Stimulated activated CD8-positive, alpha-beta memory T cell treated with anti-CD3 and anti-CD28 coated beads, Interleukin-15, amount 100 ng/mL, for 4 hours (primary cell): ENCODE results near the gene TRAP1.

Source experiments
- DNase-seq, 2 donors: peaks; one replicate each; pipeline ENCODE4 v3.0.0-alpha.2; 2020; ENCODE audit warnings: low read depth in 2 of 2

Gene TRAP1

DNA sequence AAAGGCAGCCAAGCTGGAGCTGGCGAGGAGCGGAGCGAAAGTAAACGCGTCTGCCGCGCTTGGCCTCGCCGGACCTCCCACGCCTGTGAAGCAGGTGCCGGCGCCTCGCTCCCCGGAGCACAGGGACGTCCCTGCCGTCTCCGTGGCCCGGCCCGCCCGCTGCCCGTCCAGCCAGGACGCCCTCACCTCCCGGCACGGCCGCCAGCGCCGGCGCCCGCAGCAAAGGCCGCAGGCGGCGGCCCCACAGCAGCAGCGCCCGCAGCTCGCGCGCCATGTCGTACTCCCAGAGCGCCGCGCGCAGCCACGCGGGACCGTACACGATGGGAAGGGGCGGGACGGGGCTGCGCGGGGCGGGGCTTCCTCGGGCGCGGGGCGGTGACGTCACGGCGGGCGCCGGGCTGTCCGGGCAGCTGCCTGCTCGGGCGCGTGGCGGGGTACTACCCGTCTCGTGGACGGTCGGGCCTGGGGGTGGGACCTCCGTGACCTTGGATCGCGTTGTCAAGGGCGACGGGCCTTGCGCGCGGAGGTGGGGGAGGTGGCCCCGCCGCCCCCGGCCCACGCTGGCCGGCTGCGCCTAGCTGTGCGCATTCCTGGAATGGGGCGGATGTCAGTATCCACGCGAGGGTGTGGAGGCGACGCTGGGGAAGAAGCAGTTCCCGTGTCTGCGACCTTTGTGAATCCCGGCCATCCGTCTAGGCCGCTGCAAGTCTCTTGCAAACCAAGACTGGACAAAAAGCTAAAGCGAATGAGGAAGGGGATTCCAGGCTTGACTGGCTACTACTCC is at the start of gene TRAP1:
TRAP1 (minus strand) TSS at position 290 of the 784 bp plus-strand sequence; CDS start at position 274, 16 bp downstream.
- DNase-seq: peak; percentile 83 to 89

DNA sequence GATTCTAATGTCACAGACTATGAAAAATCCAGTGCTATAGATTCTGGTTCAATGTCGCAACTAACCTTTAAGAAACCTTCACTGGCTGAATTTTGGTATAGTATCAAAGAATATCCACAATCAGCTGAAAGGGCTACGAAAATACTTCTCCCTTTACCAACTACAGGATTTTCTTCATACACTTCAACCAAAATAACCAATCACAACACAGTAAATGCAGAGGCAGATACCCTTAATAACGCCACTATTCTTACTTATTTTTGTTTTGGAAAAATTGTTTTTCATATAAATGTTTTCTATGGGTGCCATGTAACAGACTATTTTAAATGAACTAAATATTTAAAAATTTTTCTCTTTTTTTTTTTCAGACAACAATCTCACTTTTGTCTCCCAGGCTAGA is 48.9 kb upstream of the TRAP1 start:
- DNase-seq: no peak

DNA sequence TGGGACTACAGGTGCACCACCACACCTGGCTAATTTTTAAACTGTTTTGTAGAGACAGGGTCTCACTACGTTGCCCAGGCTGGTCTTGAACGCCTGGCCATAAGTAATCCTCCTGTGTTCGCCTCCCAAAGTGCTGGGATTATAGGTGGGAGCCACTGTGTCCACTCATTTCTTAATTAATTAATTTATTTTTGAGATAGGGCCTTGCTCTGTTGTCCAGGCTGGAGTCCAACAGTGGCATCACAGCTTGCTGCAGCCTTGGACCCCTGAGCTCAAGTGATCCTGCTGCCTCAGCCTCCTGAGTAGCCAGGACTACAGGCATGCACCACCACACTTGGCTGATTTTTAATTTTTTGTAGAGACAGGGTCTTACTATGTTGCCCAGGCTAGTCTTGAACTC is 47.1 kb upstream of the TRAP1 start:
- no peak for DNase-seq

DNA sequence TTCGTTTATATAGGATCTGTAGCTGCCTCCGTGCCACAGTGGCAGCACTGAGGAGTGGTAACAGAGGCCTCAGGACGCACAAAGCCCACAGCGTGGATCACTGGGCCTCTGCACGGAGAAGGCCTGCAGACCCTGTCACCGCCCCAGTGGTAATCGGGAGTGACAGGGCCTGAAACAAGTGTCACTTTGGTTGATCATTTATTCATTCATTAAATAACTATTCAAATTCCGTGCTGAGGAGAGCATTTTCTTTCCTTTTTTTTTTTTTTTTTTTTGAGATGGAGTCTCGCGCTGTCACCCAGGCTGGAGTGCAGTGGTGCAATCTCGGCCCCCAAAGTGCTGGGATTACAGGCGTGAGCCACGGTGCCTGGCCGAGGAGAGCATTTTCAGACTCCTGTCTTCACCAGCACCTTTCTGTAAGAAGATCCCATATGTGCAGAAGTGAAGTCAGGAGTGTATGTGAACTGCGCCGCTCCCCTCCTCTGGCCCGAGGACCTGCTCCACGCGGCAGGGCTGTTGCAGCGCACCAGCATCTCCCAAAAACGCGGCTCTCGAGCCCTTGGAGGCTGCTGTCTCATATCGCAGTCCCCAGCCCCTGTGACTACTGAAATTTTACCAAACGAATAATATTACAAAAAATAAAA is 44.9 kb upstream of the TRAP1 start:
- no peak for DNase-seq

DNA sequence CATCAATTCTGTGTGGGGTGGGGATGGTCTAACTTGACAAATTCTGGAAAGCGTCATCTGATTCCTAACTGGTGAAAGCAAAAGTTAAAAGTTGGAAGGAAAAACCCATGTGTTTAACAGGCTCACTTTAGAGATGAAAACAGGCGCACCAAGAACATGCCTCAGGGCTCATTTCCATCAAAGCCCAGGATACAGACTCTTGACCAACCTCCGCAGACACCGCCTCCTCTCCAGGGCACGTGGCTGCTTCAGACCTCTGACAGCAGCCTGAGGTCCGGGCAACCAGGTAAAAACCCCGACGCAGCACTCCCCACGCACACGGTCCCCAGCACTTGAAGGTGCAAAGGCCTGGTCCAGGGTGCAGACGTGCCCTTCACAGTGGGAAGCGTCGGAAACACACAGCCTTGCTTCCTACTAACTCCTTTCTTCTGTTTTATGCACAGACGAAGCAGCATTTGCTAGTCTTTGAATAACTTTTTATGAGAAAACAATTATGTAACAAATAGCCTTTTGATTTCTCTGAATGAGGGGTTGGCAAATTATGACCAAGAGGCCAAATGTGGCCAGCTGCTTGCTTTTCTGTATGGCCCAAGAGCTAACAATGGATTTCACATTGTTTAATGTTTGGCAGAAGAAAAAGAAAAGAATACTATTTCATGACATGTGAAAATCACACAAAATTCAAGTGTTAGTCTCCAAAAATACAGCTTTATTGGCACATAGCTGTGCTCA is 44.2 kb upstream of the TRAP1 start:
- DNase-seq: no peak

DNA sequence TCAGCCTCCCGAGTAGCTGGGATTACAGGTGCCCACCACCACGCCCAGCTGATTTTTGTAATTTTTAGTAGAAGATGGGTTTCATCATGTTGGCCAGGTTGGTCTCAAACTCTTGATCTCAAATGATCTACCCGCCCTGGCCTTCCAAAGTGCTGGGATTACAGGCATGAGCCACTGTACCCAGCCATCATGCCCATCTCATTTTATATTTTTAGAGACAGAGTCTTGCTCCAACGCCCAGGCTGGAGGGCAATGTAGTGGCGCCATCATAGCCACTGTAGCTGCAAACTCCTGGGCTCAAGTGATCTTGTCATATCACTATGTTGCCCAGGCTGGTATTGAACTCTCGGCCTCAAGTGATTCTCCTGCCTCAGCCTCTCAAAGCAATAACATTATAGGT is 43.2 kb upstream of the TRAP1 start:
- DNase-seq: no peak

DNA sequence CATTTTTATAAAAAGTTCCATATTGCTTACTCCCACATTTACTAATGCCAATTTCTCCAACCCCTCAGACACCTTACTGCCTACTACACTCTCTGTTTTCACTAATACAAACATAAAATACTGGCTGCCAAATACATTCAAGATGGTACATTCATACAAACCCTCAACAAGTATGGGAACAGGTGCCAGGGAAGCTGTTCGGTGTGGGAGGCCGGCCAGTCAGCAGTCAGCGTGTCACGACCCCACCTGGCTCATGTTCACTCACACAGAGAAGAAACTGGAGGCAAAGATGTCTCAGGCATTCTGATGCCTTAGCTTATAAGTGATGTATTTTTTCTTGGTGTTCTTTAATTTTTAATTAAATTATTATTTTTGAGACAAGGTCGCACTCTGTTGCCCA is 42.4 kb upstream of the TRAP1 start:
- DNase-seq: no peak

DNA sequence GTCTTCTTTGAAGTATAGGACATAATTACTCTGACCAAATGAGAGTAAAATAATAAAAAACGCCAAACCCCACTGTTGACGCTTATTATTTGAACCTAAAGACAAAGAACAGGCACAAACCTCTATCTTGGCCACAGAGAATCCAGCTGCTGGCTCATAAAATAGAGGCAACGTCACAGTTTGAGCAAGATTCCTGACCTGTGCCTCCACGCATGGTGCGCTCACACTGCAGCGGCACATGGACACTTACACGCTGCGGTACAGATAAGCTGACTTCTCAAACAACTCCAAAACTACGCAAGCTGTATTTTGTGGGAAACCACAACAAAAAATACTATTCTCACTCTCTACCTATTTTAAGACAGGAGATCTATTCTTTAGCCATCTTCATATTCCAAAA is 38.8 kb upstream of the TRAP1 start:
- no peak for DNase-seq

DNA sequence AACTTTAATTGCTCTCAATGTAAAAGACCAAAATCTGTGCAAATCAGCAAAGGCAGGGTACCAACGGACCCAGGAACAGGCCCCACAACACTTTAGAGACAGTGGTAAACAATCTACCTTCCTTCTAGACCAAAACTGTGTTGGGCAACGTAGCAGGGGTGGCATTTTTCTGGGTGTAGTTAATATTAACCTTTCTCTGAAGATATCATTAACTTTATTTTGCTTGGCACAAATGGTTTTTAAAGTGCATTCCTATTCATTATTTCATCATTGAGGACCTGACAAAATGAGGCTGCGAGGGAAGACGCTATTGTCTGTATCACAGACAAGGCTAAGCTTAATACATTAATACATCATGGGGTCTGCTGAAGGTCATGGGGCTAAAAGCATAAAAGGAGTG is 37.9 kb upstream of the TRAP1 start:
- no peak for DNase-seq

DNA sequence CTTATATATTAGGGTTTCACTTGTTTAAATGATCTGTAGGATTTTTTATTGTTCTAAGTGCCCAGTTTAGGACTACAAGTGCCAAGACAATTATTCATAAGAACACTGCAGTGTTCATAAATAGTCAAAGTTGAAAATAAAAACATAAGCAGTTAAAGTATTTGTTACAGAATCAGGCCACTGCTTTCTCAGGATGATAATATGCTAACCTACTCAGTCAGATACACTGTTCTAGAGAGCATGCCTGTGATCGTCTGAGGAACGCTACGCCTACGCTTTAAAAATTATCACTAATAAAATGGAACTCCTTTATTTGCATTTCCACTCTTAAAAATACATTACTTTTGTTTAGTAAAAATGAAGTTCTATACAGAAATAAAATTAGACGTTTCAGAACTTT is 37.4 kb upstream of the TRAP1 start:
- DNase-seq: no peak

DNA sequence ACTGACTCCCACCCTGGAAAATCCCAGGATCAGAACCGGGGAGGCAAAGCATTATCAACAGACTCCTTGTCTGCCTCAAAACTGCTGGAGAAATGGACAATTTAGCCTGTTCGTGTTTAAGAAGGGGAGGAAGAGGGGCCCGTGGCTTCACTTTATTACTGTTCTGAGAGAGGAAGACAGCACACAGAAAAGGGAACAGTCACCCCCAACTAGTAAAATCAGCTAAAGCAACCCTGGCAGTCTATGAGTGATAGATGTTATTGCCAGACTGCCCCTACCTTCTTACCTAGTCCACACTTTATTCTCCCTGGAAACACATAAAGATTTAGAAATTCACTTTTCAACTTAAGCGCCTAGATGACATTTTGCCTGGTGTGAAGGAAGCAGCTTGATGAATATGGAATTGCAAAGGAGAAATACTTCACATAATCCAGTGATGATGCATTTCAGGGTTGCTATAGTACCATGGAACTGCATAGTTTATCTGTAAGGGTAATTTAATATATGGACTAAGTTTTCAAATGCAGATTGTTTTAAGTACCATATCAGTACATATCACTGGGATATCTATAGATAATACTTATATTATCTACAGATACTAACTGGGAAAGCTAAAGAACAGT is 36.9 kb upstream of the TRAP1 start:
- no peak for DNase-seq

DNA sequence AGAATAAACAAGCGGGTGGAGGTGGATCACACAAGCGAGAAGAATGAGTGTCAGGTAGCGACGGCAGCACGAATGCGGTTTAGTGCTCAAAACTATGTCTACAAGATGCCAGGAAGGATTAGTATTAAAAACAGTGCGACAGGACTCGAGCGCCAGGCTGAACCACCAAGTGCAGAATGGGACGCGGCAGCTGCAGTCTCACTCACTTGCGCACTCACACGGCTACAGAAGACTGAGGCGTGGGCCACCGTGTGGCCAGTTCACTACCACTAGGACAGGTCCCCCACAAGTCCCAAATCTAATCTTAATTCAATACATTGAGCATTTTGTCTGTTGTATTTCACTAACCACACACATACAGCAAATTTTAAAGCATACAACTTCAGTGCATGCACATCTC is 35.7 kb upstream of the TRAP1 start:
- no peak for DNase-seq

DNA sequence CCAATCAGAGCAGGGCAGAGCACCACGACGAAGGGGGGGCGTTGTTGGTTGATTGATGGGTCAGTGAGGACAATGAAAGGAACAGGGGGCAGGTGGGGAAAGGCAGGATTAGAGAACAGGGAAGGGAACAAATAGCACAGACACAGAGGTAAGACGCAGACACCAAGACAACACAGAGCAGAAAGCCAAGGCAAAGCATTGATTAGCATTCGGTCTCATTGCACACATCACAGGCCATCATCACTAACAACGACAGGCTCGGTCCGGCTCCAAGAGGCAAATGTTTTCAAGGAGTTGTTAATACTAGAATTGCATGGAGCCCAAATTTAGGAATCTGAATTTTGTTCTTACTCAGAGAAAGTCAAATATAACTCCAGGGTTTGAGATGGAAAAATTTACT is 34.6 kb upstream of the TRAP1 start:
- no peak for DNase-seq

DNA sequence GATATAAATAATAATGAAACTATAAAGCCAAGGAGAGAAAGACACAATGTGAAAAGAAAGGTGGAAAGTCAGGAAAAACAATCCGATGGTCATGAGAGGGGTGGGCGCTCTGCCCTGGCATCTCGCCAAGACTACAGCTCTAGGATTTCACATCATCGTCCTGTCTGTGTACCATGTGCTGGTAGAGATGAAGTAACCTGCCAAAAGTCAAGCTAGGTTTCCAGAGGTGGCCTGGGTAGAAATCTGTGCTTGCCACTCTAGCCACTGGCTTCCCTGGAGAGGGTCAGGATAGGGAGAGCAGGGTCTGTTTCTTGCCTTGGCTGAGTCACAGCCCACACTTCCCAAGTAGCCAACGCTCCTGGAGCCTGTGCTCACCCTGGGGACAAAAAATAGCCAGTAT is 31.0 kb upstream of the TRAP1 start:
- DNase-seq: no peak

DNA sequence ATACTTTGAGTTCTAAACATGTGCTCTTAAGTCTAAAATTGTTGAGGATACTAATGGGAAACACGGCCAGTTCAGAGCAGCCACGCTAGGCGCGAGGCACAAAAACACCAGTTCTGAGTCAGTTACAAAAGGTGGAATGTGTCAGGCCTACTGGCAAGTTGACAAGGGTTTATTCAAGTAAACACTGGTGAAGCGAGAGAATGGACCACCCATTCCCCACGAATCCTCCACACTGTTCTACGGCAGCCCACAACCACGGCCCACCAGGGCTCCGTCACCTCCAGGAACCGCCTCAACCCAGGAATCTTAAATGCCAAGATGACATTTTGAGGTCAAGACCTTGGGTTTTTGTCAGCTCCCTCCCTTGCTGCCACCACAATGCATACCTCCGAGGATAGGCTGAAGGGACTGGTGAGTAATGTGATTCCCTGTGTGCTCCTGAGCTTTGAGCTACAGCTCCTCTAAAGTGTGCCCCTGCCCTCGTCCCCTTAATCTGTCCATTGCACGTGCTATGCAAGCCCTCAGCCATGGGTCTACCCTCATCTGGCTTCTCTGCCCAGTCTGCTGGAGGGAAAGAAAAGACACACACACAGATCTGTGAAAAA is 28.5 kb upstream of the TRAP1 start:
- no peak for DNase-seq

DNA sequence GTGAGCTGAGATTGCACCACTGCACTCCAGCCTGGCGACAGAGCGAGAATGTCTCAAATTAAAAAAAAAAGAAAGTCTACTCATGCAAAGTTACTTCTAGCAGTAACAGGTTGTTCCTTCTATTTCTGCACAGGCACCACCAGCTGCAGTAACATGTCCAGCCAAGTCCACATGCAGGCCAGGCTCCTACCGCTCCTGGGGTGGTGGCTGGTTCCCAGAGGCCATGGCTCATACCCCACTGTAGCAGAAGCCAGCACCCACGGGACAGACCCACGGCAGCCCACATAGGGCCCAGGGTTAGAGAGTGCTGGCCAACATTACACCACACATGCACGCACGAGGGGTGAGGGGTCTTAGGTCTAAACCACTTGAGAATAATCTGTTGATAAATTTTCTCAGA is 26.7 kb upstream of the TRAP1 start:
- DNase-seq: no peak

DNA sequence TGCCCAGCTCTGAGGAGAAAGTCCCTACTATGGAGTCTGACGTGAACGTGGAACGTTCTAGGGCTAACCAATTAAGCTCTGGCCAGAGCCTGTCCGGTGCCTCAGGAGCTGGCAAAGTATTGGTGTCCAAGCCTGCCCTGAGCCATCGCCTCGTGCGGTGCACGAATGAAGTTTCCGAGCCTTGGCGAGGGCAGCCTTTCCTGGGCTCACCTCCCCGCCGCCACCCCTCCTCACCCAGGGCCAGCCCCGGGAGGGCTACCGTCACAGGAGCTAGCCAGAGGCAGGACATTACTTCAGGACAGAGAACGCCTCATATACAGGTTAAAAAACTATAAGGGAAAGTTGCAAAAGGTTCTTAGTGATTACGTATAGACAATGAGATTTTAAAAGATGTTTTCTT is 23.6 kb upstream of the TRAP1 start:
- no peak for DNase-seq

DNA sequence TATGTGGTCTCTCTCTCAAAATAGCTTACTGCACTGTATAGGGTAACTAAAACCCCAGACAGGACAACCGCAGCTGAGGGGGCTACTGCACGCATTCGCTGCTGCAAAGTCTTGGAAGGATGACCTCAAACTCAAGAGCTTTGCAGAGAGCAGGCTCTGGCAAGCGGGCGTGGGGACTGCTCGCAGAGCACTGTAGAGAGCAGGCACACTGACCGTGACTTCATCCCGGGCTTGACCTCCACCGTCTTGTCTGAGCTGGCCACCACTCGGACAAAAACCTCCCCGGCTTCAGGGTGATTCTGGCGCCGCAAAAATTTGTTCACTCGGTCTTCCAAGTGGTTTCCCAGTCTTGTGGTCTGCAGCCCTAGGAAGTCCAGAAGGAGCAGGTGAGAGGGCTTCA is 22.9 kb upstream of the TRAP1 start:
- no peak for DNase-seq

DNA sequence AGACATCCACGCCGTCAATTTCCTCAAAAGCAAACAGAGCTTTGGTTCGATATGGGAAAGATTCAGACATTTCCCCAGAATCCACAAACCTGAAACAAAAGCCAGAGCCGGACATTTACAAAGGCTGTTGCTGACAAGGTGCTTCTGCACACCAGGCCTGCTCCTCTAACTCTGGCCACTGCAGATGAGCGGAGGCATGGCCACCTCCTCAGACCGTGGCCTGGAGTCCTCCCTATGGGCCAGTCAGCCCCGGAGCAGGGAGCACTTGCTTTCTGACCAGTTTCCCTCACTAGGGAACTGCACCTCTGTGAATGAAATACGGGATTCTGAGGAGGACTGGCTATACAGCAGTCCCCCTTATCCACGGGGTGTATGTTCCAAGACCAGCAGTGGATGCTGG is 22.3 kb upstream of the TRAP1 start:
- no peak for DNase-seq

DNA sequence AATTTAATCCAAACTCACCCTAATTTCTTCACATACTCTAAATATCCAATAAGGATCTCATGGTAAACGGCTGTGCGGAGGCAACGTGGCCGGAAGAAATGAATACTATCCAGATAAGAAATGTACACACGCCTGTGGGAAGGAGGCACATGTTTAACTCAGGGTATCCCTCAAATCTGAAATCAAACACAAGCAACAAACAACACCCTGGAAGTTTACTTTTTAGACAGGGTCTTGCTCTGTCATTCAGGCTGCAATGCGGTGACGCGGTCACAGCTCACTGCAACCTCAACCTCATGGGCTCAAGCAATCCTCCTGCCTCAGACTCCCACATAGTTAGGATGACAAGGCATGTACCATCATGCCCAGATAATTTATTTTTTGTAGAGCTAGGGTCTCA is 21.2 kb upstream of the TRAP1 start:
- DNase-seq: no peak

DNA sequence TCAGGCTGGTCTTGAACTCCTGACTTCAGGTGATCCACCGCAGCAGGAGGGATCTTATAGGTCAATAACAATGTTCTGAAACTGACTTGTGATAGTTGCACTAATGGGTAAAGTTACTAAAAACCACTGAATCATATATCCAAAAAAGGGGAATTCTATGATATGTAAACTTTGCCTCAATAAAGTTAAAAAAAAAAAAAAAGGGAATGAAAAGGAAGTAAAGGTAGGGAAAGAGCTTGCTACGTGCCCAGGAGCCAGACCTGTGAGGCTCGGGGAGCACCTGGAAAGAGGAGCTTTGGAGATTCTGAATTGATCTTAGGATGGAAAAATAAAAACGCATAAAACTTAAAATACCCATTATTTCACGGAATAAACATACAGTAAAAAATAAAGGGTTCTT is 20.8 kb upstream of the TRAP1 start:
- no peak for DNase-seq

DNA sequence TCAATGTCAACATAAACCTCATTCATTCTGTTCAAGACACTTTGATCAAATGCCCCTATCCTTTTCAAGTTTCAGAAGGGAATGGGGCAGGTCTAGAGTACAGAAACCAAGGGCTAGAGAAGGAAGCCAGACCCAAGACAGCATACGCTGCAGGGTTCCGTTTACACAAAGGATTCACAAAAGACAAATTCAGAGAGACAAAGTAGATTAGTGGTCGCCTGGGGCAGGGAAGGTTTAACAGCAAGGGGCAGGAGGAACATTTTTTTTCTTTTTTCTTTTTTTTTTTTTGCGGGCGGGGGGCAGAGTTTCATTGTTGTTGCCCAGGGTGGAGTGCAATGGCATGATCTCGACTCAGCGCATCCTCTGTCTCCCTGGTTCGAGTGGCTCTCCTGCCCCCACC is 19.9 kb upstream of the TRAP1 start:
- no peak for DNase-seq
